ENCODE results near the gene PRKCE. TPM values are rescaled to one million over a fixed set of nuclear protein-coding genes. Genes with fewer than 3 reads are reported as not detected.
A peak's percentile ranks its signal among the peaks of the same experiment; 100 is the strongest.

Gene PRKCE
- total RNA-seq, 1 donor from 2014 or later: 85.0 TPM

- intact Hi-C loops (cut with DNase I): no loop called here
- Histone ChIP-seq H3K27me3 (ENCODE audit: low read depth) (no peaks in the 10 kb centered on the region), H3K9me3 (peaks cover 11% of the 10 kb centered on the region), H3K4me3 (no peak overlapping the region), H3K36me3 (no peaks in the 10 kb centered on the region), H3K27ac (no peak overlapping the region), H3K4me1 (peaks cover 29% of the 10 kb centered on the region)
- DNase-seq (no peak), ATAC-seq (no peak)
- TF ChIP-seq CTCF (IDR thresholded peaks at IDR 0.05): no peak
These were observed 175.0 kb downstream of the PRKCE start for GRCh38 chr2:45826460-45826859.

GRCh38 chr2:45826884-45827635 is 175.6 kb downstream of the PRKCE start:
- no peak for TF ChIP-seq CTCF (IDR thresholded peaks at IDR 0.05)
- H3K27me3 ChIP-seq (ENCODE audit: low read depth): no peaks in the 10 kb centered on the region
- no peak for ATAC-seq
- no peaks in the 10 kb centered on the region for H3K36me3 ChIP-seq
- DNase-seq: no peak
- intact Hi-C loops (cut with DNase I): no loop called here
- no peak overlapping the region for H3K4me3 ChIP-seq
- peaks cover 23% of the 10 kb centered on the region for H3K4me1 ChIP-seq
- no peak overlapping the region for H3K27ac ChIP-seq
- peaks cover 11% of the 10 kb centered on the region for H3K9me3 ChIP-seq

- H3K27me3 ChIP-seq (ENCODE audit: low read depth): no peaks in the 10 kb centered on the region
- no peaks in the 10 kb centered on the region for H3K36me3 ChIP-seq
- intact Hi-C loops (cut with DNase I): no loop called here
- no peak for TF ChIP-seq CTCF (IDR thresholded peaks at IDR 0.05)
- ATAC-seq (no peak), DNase-seq (no peak)
- peaks cover 11% of the 10 kb centered on the region for H3K9me3 ChIP-seq
- no peak overlapping the region for H3K27ac ChIP-seq
- H3K4me3 ChIP-seq: no peak overlapping the region
- peaks cover 14% of the 10 kb centered on the region for H3K4me1 ChIP-seq
These were observed 178.8 kb downstream of the PRKCE start for GRCh38 chr2:45830322-45830721.

GRCh38 chr2:45833301-45833967 is 182.0 kb downstream of the PRKCE start:
- DNase-seq (no peak), ATAC-seq (peak in 1 of 2 donors; percentile 58)
- H3K4me1 ChIP-seq: peaks cover 23% of the 10 kb centered on the region
- intact Hi-C loops (cut with DNase I): no loop called here
- no peak overlapping the region for H3K4me3 ChIP-seq
- H3K9me3 ChIP-seq: peaks cover 11% of the 10 kb centered on the region
- no peaks in the 10 kb centered on the region for H3K36me3 ChIP-seq
- no peak overlapping the region for H3K27ac ChIP-seq
- H3K27me3 ChIP-seq (ENCODE audit: low read depth): no peaks in the 10 kb centered on the region
- no peak for TF ChIP-seq CTCF (IDR thresholded peaks at IDR 0.05)

GRCh38 chr2:45833968-45834344 is 182.5 kb downstream of the PRKCE start:
- DNase-seq: no peak
- no peak for TF ChIP-seq CTCF (IDR thresholded peaks at IDR 0.05)
- H3K4me1 ChIP-seq: peaks cover 23% of the 10 kb centered on the region
- H3K9me3 ChIP-seq: peaks cover 11% of the 10 kb centered on the region
- H3K36me3 ChIP-seq: no peaks in the 10 kb centered on the region
- peak; percentile 45 to 62 for ATAC-seq
- intact Hi-C loops (cut with DNase I): no loop called here
- H3K27ac ChIP-seq: no peak overlapping the region
- no peak overlapping the region for H3K4me3 ChIP-seq
- no peaks in the 10 kb centered on the region for H3K27me3 ChIP-seq (ENCODE audit: low read depth)
